Measurements from ENCODE around the gene TXNIP.

DNA sequence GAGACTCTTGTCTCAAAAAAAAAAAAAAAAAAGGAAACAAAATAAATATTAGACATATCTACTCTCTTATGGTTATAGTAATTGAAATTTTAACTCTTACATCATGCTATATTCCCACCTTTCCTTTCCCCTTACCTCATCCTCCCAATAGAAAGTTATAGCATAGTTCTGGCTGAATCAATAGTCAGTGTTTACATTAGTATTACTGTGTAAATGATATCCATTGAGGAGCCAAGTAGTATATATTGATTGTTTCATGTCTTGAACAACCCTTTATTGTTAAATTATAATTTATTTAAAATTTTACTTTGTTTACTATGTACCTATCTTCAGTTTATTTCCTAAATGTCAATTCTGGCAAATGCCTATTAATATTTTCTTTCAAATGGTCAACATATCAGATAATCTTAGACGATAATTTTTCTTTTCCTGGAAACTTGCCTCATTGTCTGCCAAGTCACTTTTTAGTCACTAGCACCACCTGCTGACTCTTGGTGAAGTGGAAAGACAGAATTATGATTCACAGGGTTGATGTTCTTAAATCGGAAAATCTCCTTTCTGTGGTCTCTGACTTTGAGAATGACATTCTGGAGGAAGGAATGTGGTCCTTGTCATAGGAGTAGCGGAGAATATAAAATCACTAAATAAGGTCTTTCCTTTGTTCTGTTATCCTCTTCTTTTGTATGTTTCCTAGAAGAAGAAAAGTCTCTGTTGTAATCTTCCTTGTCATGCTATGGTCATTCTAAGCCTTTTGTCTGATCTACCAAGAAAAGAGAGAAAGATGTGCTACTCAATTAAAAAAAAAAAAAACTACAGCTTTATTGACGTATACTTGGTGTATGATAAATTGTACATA lies 16.6 kb upstream of the TXNIP start:
- TF ChIP-seq BACH2 (CRISPR knock-in tag; IDR thresholded peaks at IDR 0.05; ENCODE audit: borderline replicate concordance) (no peak), ZFP30 (CRISPR knock-in tag; IDR thresholded peaks at IDR 0.05) (no peak)
- TF ChIP-seq, protein P1, sequence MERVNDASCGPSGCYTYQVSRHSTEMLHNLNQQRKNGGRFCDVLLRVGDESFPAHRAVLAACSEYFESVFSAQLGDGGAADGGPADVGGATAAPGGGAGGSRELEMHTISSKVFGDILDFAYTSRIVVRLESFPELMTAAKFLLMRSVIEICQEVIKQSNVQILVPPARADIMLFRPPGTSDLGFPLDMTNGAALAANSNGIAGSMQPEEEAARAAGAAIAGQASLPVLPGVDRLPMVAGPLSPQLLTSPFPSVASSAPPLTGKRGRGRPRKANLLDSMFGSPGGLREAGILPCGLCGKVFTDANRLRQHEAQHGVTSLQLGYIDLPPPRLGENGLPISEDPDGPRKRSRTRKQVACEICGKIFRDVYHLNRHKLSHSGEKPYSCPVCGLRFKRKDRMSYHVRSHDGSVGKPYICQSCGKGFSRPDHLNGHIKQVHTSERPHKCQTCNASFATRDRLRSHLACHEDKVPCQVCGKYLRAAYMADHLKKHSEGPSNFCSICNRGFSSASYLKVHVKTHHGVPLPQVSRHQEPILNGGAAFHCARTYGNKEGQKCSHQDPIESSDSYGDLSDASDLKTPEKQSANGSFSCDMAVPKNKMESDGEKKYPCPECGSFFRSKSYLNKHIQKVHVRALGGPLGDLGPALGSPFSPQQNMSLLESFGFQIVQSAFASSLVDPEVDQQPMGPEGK (CRISPR knock-in tag; IDR thresholded peaks at IDR 0.05; ENCODE audit: borderline replicate concordance): no peak

Measured in SK-N-SH treated with all-trans-retinoic acid at 6 μM for 48 hours (cell line).